ENCODE measurements around the gene PVALEF.

Gene PVALEF

GRCh38 chr17:81212365-81212764, 47.1 kb downstream of the PVALEF start:
- H3K36me3 ChIP-seq, result peaks cover 65% of the 10 kb centered on the region

GRCh38 chr17:81213978-81214377, 48.7 kb downstream of the PVALEF start:
- H3K9me3 ChIP-seq (ENCODE audit: severe bottlenecking), result no peaks in the 10 kb centered on the region
- peaks cover 67% of the 10 kb centered on the region for H3K36me3 ChIP-seq
- no peaks in the 10 kb centered on the region for H3K27me3 ChIP-seq (ENCODE audit: insufficient read depth, low read depth, severe bottlenecking)
- H3K4me3 ChIP-seq (ENCODE audit: low read depth, low read length), result no peak overlapping the region
- no peak for TF ChIP-seq CTCF (IDR thresholded peaks at IDR 0.05; ENCODE audit: low read depth, low read length)
- H3K27ac ChIP-seq, result no peak overlapping the region
- DNase-seq, result no peak

More at GRCh38 chr17:81212365-81212764, 47.1 kb downstream of the PVALEF start:
- Histone ChIP-seq H3K27ac (no peak overlapping the region), H3K27me3 (ENCODE audit: insufficient read depth, low read depth, severe bottlenecking) (no peaks in the 10 kb centered on the region), H3K4me3 (ENCODE audit: low read depth, low read length) (no peak overlapping the region), H3K9me3 (ENCODE audit: severe bottlenecking) (no peaks in the 10 kb centered on the region)
- no peak for TF ChIP-seq CTCF (IDR thresholded peaks at IDR 0.05; ENCODE audit: low read depth, low read length)
- DNase-seq, result no peak

- H3K4me3 ChIP-seq (ENCODE audit: low read depth, low read length), result no peak overlapping the region
- H3K27ac ChIP-seq, result no peak overlapping the region
- no peaks in the 10 kb centered on the region for H3K27me3 ChIP-seq (ENCODE audit: insufficient read depth, low read depth, severe bottlenecking)
- H3K36me3 ChIP-seq, result peaks cover 76% of the 10 kb centered on the region
- no peak for DNase-seq
- TF ChIP-seq CTCF (IDR thresholded peaks at IDR 0.05; ENCODE audit: low read depth, low read length), result no peak
- no peaks in the 10 kb centered on the region for H3K9me3 ChIP-seq (ENCODE audit: severe bottlenecking)
Measured at GRCh38 chr17:81217491-81217890, 52.2 kb downstream of the PVALEF start.

GRCh38 chr17:81218459-81218858, 53.2 kb downstream of the PVALEF start:
- no peak for TF ChIP-seq CTCF (IDR thresholded peaks at IDR 0.05; ENCODE audit: low read depth, low read length)
- no peak for DNase-seq
- Histone ChIP-seq H3K9me3 (ENCODE audit: severe bottlenecking) (peaks cover 3% of the 10 kb centered on the region), H3K4me3 (ENCODE audit: low read depth, low read length) (no peak overlapping the region), H3K27ac (no peak overlapping the region), H3K27me3 (ENCODE audit: insufficient read depth, low read depth, severe bottlenecking) (no peaks in the 10 kb centered on the region), H3K36me3 (peaks cover 67% of the 10 kb centered on the region)

GRCh38 chr17:81218991-81219390, 53.7 kb downstream of the PVALEF start:
- Histone ChIP-seq H3K4me3 (ENCODE audit: low read depth, low read length) (no peak overlapping the region), H3K36me3 (peaks cover 61% of the 10 kb centered on the region), H3K9me3 (ENCODE audit: severe bottlenecking) (peaks cover 3% of the 10 kb centered on the region), H3K27ac (no peak overlapping the region), H3K27me3 (ENCODE audit: insufficient read depth, low read depth, severe bottlenecking) (no peaks in the 10 kb centered on the region)
- no peak for TF ChIP-seq CTCF (IDR thresholded peaks at IDR 0.05; ENCODE audit: low read depth, low read length)
- DNase-seq, result no peak

- no peak overlapping the region for H3K4me3 ChIP-seq (ENCODE audit: low read depth, low read length)
- no peak for TF ChIP-seq CTCF (IDR thresholded peaks at IDR 0.05; ENCODE audit: low read depth, low read length)
- H3K36me3 ChIP-seq, result peaks cover 59% of the 10 kb centered on the region
- peaks cover 3% of the 10 kb centered on the region for H3K9me3 ChIP-seq (ENCODE audit: severe bottlenecking)
- DNase-seq, result no peak
- no peaks in the 10 kb centered on the region for H3K27me3 ChIP-seq (ENCODE audit: insufficient read depth, low read depth, severe bottlenecking)
- H3K27ac ChIP-seq, result no peak overlapping the region
Measured at GRCh38 chr17:81219476-81220180, 54.3 kb downstream of the PVALEF start.

All from WERI-Rb-1 (cell line).